Mammary epithelial cell (primary cell): ENCODE measurements around the gene MCL1.
"Not testable (repeated sequence)": the region's sequence is repeated elsewhere in the genome, so short reads cannot be mapped to it uniquely, and the experiment has no call there.

Experiments
- EZH2 ChIP-seq: IDR thresholded peaks from 2 replicates; pipeline ENCODE4 v1.6.1; 2012; ENCODE audit warnings: low read length, inconsistent platforms, borderline replicate concordance
- TF ChIP-seq, protein P1 (sequence below), 2 donors: IDR thresholded peaks in 1 of 2; conservative IDR thresholded peaks in 1 of 2; 2 replicates each; pipeline ENCODE4 v1.5.1; 2011 to 2012; ENCODE audit warnings: inconsistent platforms in 2 of 2, low read length in 2 of 2, mild to moderate bottlenecking in 2 of 2, control low read depth in 1 of 2, low read depth in 1 of 2; ENCODE audit not compliant: insufficient read depth in 1 of 2; ENCODE audit errors: extremely low read depth in 1 of 2

DNA sequence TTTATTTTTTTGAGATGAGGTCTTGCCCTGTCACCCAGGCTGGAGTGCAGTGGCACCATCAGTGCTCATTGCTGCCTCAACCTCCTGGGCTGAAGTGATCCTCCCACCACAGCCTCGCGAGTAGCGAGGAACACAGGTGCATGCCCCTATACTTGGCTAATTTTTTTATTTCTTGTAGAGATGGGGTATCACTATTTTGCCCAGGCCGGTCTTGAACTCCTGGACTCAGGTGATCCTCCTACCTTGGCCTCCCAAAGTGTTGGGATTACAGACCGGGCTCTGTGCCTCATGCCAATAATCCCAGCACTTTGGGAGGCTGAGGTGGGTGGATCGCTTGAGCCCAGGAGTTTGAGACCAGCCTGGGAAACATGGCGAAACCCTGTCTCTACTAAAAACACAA is 2.0 kb upstream of the MCL1 start:
- TF ChIP-seq, protein P1, sequence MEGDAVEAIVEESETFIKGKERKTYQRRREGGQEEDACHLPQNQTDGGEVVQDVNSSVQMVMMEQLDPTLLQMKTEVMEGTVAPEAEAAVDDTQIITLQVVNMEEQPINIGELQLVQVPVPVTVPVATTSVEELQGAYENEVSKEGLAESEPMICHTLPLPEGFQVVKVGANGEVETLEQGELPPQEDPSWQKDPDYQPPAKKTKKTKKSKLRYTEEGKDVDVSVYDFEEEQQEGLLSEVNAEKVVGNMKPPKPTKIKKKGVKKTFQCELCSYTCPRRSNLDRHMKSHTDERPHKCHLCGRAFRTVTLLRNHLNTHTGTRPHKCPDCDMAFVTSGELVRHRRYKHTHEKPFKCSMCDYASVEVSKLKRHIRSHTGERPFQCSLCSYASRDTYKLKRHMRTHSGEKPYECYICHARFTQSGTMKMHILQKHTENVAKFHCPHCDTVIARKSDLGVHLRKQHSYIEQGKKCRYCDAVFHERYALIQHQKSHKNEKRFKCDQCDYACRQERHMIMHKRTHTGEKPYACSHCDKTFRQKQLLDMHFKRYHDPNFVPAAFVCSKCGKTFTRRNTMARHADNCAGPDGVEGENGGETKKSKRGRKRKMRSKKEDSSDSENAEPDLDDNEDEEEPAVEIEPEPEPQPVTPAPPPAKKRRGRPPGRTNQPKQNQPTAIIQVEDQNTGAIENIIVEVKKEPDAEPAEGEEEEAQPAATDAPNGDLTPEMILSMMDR (conservative IDR thresholded peaks at IDR 0.05 in 1 of 2, IDR thresholded peaks at IDR 0.05 in 1 of 2; ENCODE audit: extremely low read depth in 1 of 2, insufficient read depth in 1 of 2, low read depth in 1 of 2, low read length in 2 of 2): not testable (repeated sequence)
- TF ChIP-seq EZH2: not testable (repeated sequence)
